Subcutaneous adipose tissue (tissue), 4 donors: ENCODE results near the gene FRA10AC1. TPM values are rescaled to one million over a fixed set of nuclear protein-coding genes. Genes with fewer than 3 reads are reported as not detected.

ENCODE experiments used
- total RNA-seq, 4 donors: library from RNA; depleted of rRNA; stranded (reverse); fragments of >200 nt; gene quantifications; one replicate each; pipeline ENCODE4 v1.1.0, GENCODE V29; 2016
- TF ChIP-seq, protein P1 (sequence below): fragments of 450-650 bp; IDR thresholded peaks from one replicate; pipeline ENCODE4 v1.5.1; 2016; ENCODE audit warnings: low read depth, mild to moderate bottlenecking, control low read depth, antibody characterized with exemption, moderate library complexity

Gene FRA10AC1
- total RNA-seq, 4 donors from 2014 or later, result 13.1 to 30.3 (median 21.4) TPM

DNA sequence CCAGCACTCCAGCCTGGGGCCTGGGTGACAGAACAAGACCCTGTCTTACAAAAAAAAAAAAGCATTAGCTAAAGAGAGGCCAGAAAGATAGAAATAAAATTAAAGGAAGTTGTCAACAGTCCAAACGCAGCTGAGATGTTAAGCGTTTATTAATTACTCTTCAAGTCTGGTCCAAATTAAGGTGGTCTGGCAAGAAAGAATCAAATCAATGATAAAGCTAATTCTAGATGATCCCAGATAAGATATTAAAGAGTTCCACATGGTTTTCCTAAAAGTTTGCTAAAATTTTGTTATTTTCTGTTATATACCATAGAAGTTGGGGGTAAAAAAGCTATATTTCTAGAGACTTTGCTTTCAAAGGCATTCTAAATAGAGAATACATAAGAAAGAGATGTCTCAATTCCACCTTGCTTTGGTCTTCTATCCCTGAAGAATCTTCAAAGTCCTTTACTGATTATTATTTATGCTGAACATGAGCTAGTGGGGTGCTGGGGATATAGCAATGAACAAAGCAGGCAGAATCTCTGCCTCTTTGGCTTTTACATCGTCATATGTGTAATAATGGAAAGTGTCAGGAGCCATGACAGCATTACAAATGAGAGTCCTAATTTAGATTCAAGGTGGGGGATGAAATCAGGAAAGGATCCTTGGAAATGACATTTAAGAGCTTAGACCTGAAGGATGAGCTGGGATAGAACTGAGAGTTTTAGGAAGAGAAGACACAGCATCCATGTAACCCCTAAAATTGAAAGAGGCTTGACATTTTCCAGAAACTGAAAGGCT is 23.4 kb downstream of the FRA10AC1 start:
- TF ChIP-seq, protein P1, sequence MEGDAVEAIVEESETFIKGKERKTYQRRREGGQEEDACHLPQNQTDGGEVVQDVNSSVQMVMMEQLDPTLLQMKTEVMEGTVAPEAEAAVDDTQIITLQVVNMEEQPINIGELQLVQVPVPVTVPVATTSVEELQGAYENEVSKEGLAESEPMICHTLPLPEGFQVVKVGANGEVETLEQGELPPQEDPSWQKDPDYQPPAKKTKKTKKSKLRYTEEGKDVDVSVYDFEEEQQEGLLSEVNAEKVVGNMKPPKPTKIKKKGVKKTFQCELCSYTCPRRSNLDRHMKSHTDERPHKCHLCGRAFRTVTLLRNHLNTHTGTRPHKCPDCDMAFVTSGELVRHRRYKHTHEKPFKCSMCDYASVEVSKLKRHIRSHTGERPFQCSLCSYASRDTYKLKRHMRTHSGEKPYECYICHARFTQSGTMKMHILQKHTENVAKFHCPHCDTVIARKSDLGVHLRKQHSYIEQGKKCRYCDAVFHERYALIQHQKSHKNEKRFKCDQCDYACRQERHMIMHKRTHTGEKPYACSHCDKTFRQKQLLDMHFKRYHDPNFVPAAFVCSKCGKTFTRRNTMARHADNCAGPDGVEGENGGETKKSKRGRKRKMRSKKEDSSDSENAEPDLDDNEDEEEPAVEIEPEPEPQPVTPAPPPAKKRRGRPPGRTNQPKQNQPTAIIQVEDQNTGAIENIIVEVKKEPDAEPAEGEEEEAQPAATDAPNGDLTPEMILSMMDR, result no peak

DNA sequence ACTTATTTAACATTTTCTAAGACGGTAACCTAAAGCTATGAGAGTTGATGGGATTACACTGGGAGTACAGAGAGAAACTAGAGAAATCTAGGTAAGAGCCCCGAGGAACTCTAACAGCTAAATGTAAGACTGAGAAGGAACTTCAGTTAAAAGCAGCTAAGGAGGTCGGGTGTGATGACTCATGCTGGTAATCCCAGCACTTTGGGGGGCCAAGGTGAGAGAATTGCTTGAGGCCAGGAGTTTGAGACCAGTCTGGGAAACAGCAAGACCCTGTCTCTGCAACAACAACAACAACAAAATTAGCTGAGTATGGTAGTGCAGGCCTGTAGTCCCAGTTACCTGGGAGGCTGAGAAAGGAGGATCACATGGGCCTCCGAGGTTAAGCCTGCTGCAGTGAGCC is 24.0 kb downstream of the FRA10AC1 start:
- TF ChIP-seq, protein P1, result no peak

- TF ChIP-seq, protein P1, result no peak
These were observed 28.6 kb downstream of the FRA10AC1 start for GRCh38 chr10:93673791-93674190.

GRCh38 chr10:93672890-93673289 is 29.5 kb downstream of the FRA10AC1 start:
- TF ChIP-seq, protein P1, result no peak

DNA sequence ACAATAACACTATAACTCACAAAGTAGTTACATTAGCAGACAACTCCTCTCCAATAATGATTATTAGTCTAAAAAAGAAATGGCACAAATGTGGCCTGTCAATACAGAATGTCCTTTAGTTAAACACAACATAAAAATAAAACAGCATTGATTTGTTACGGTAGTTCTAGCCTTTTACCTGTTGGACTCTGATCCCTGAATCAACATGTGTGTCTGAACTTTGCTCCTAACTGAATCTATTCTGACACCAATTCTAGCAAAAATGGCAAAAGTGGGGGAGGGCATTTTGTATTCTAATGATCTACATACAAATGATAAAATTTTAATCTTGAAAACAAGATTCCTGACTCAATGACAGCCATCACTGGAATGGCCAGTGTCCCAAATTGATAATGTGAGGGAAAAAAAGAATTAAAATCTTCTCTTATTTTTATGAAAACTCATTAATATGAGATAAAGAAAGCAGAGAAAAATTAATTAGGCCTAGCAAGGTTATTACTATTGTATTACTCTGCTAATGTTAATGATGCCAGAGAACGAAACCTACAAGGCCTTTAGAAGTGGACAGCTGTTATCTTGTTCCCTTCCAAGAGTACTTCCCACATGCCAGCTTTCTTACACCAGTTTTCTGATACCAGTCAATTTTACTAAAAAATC is 30.2 kb downstream of the FRA10AC1 start:
- TF ChIP-seq, protein P1, result no peak

GRCh38 chr10:93671042-93671441 is 31.4 kb downstream of the FRA10AC1 start:
- TF ChIP-seq, protein P1, result no peak

DNA sequence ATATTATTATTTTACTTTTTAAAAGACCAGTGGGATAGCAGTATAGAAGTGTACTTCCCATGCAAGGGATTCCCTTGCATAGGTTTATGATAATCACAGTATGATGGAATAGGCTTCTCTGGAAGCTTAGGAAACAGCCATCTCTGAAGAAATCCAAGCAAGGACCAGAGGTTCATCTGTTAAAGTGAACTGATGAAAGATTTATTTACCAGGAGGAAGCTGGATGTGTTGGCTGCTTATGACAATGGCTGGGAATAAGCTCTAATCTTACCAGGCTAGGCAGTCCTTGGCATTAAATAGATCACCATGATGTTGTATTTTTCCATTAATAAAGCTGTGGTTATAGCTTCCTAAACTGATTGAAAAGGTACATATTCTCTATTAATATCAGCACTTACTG is 32.0 kb downstream of the FRA10AC1 start:
- TF ChIP-seq, protein P1, result no peak
